ENCODE data around the gene RAP1GDS1. TPM values are rescaled to one million over a fixed set of nuclear protein-coding genes. Genes with fewer than 3 reads are reported as not detected.
A peak's percentile ranks its signal among the peaks of the same experiment; 100 is the strongest.
"Not testable (repeated sequence)": the region's sequence is repeated elsewhere in the genome, so short reads cannot be mapped to it uniquely, and the experiment has no call there.

RAP1GDS1 gene
- total and polyA plus RNA-seq, 10 donors = 13.5 to 55.1 (median 46.4) TPM

- Histone ChIP-seq H3K27me3 (replicated peaks in 1 of 7) (no peaks in the 10 kb centered on the region), H3K4me1 (peaks cover 19 to 53% (median 39%) of the 10 kb centered on the region in 6 donors), H3K4me3 (no peak overlapping the region), H3K9me3 (peaks cover 0 to 12% (median 3%) of the 10 kb centered on the region in 8 donors), H3K36me3 (peaks cover 0 to 5% (median 0%) of the 10 kb centered on the region in 6 donors), H3K27ac (peak overlapping the region in 4 of 8 donors; percentile 84 to 93 (median 88))
- intact Hi-C loops (cut with DNase I; ENCODE audit: low total_unique reads) = no loop called here
- no peak for TF ChIP-seq POLR2A (IDR thresholded peaks at IDR 0.05)
- peak in 2 of 3 donors; percentile 74 to 80 for TF ChIP-seq POLR2AphosphoS5 (IDR thresholded peaks at IDR 0.05)
- TF ChIP-seq CTCF (IDR thresholded peaks at IDR 0.05 in 8 of 11, conservative IDR thresholded peaks at IDR 0.05 in 3 of 11) = peak in 1 of 11 experiments; percentile 17
- DNase-seq = peak; percentile 87
Observed at GRCh38 chr4:98448908-98449307, 187.7 kb downstream of the RAP1GDS1 start.

GRCh38 chr4:98452091-98452490, 190.9 kb downstream of the RAP1GDS1 start:
- intact Hi-C loops (cut with DNase I; ENCODE audit: low total_unique reads) = no loop called here
- Histone ChIP-seq H3K27ac (no peak overlapping the region), H3K9me3 (peaks cover 0 to 12% (median 3%) of the 10 kb centered on the region in 8 donors), H3K4me1 (peaks cover 14 to 33% (median 26%) of the 10 kb centered on the region in 6 donors), H3K36me3 (no peaks in the 10 kb centered on the region), H3K27me3 (replicated peaks in 1 of 7) (no peaks in the 10 kb centered on the region), H3K4me3 (no peak overlapping the region)
- WGBS, 5 donors = 88 to 91% (median 89%) methylated on average over 3 of the region's 3 CpGs
- TF ChIP-seq CTCF (IDR thresholded peaks at IDR 0.05 in 8 of 11, conservative IDR thresholded peaks at IDR 0.05 in 3 of 11) = no peak
- TF ChIP-seq POLR2AphosphoS5 (IDR thresholded peaks at IDR 0.05) = no peak
- TF ChIP-seq POLR2A (IDR thresholded peaks at IDR 0.05) = no peak
- no peak for DNase-seq

- DNase-seq; H3K4me1 ChIP-seq; H3K36me3 ChIP-seq; H3K27me3 ChIP-seq (replicated peaks in 1 of 7); intact Hi-C loops (cut with DNase I; ENCODE audit: low total_unique reads); H3K4me3 ChIP-seq; H3K27ac ChIP-seq: not testable (repeated sequence)
- WGBS, 5 donors = 91 to 98% (median 96%) methylated on average over 9 of the region's 9 CpGs
- H3K9me3 ChIP-seq = peaks cover 0 to 16% (median 6%) of the 10 kb centered on the region in 8 donors
Observed at GRCh38 chr4:98457422-98457821, 196.2 kb downstream of the RAP1GDS1 start.

- intact Hi-C loops (cut with DNase I; ENCODE audit: low total_unique reads) = loop anchor here (10.0 kb wide), 2 partner anchors 194 to 464 kb away; partner anchors contain the start of genes EIF4E and TSPAN5
- peaks cover 0 to 11% (median 4%) of the 10 kb centered on the region in 8 donors for H3K9me3 ChIP-seq
- not testable (repeated sequence) for H3K4me3 ChIP-seq; H3K36me3 ChIP-seq; DNase-seq; H3K27me3 ChIP-seq (replicated peaks in 1 of 7); H3K4me1 ChIP-seq; H3K27ac ChIP-seq
- WGBS, 5 donors = 69 to 81% (median 74%) methylated on average over 2 of the region's 2 CpGs
Observed at GRCh38 chr4:98461121-98461865, 200.1 kb downstream of the RAP1GDS1 start.

- no peak for DNase-seq
- no peaks in the 10 kb centered on the region for H3K27me3 ChIP-seq (replicated peaks in 1 of 7)
- intact Hi-C loops (cut with DNase I; ENCODE audit: low total_unique reads) = loop anchor here (10.0 kb wide), 2 partner anchors 192 to 462 kb away; partner anchors contain the start of genes EIF4E and TSPAN5
- H3K4me3 ChIP-seq = no peak overlapping the region
- H3K36me3 ChIP-seq = no peaks in the 10 kb centered on the region
- H3K9me3 ChIP-seq = peaks cover 0 to 11% (median 4%) of the 10 kb centered on the region in 8 donors
- peaks cover 0 to 6% (median 4%) of the 10 kb centered on the region in 6 donors for H3K4me1 ChIP-seq
- TF ChIP-seq POLR2AphosphoS5 (IDR thresholded peaks at IDR 0.05) (no peak), POLR2A (IDR thresholded peaks at IDR 0.05) (no peak), CTCF (IDR thresholded peaks at IDR 0.05 in 8 of 11, conservative IDR thresholded peaks at IDR 0.05 in 3 of 11) (no peak)
- no peak overlapping the region for H3K27ac ChIP-seq
Observed at GRCh38 chr4:98462487-98462886, 201.3 kb downstream of the RAP1GDS1 start.
